Stimulated activated CD8-positive, alpha-beta memory T cell treated with anti-CD3 and anti-CD28 coated beads, Interleukin-7, amount 100 ng/mL, for 24 hours (primary cell): ENCODE data around the gene IFT20.
"Not testable (repeated sequence)": the region's sequence is repeated elsewhere in the genome, so short reads cannot be mapped to it uniquely, and the experiment has no call there.

Source experiments
- DNase-seq: peaks from one replicate; pipeline ENCODE4 v3.0.0-alpha.2; 2020; ENCODE audit warnings: low read depth

IFT20 gene

DNA sequence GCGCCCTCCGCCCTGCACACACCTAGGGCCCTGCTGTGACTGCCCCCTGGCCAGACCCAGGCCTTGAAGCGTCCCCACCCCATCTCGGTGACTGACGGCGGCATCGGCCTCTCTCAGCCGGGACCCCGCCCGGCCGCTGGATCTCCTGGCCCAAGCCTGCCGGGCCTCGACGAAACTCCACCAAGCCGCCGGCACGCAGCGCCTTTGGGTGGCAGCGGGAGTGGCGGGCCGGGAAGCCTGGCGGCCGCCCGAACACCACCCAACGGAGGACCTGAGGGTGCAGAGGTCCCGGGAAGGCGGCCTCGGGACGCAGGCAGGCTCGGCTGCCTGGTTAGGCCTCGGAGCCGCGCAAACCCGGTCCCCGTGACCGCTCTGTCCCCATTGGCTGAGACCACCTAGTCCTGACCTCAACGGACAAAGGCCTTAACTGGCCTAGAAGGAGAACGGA is 28.3 kb downstream of the IFT20 start:
- DNase-seq, result no peak

DNA sequence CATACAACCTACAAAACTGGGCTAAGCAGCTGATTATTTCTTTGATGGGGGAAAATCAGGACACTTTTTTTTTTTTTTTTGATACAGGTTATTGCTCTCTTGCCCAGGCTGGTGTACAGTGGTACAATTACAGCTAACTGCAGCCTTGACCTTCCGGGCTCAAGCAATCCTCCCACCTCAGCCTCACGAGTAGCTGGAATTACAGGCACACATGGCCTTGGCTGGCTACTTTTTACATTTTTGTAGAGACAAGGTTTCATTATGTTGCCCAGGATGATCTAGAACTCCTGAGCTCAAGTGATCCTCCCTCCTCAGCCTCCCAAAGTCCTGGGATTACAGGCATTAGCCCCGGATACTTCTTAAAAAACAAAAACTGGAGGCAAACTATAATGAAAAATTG is 36.8 kb downstream of the IFT20 start:
- no peak for DNase-seq

DNA sequence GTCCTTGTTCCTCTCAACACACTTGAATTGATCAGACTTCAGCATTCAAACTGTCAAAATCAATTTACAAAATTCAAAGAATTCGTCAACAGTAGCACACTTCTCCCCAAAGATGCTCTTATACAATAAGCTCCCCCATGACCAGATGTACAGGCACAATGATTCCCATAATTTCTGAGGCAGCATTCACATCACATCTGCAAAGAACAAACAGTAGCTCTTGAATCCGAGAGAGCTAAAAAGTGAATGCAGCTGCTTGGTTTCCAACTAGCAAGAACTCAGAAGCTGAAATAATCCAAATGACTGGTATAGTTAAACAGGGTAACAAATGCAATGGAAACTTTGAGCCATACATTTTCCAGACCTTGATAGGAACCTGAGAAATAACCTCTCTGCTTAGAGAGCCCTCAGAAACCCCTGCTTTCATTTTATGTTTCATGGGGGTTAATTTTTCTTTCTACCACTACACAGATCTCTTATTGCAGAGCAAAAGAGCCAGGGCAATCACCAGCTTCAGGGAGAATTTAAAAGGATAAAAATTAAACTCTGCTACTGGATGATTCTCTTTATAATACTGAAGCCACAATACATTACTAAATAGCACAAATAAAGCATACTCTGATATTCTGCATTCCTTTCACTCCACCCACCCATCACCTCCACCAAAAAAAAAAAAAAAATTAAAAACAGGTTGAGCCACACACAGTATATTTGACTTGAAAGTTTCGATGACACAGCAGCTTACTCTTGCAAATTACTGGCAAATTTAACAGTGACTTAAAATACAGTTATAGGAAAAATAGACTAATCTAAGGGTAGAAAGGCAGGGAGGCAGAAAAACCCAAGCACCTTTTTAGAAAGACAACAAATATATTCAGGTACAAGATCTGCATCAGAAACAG is 39.3 kb downstream of the IFT20 start:
- no peak for DNase-seq

DNA sequence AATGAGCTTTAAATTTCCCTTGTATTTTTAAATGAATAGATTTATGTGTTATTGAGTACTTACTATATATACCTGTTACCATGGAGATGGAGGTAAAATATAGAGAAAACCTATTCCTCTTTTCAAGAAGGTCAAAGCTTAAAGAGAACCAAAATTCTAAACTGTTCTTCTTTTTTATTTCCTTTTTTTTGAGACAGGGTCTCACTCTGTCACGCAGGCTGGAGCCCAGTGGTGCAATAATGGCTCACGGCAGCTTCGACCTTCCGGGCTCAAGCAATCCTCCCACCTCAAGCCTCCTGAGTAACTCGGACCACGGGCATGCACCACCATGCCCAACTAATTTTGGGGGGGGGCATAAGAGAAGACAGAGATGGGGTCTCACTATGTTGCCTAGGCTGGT is 41.3 kb downstream of the IFT20 start:
- no peak for DNase-seq

DNA sequence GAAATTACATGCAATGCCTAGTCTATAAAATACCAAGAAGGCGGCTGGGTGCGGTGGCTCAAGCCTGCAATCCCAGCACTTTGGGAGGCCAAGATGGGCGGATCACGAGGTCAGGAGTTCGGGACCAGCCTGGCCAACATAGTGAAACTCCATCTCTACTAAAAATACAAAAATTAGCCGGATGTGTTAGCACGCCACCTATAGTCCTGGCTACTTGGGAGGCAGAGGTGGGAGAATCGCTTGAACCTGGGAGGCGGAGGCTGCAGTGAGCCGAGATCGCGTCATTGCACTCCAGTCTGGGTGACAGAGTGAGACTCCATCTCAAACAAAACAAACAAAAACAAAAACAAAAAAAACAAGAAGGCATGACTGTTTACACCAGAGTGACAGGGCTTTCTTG is 42.4 kb downstream of the IFT20 start:
- not testable (repeated sequence) for DNase-seq

DNA sequence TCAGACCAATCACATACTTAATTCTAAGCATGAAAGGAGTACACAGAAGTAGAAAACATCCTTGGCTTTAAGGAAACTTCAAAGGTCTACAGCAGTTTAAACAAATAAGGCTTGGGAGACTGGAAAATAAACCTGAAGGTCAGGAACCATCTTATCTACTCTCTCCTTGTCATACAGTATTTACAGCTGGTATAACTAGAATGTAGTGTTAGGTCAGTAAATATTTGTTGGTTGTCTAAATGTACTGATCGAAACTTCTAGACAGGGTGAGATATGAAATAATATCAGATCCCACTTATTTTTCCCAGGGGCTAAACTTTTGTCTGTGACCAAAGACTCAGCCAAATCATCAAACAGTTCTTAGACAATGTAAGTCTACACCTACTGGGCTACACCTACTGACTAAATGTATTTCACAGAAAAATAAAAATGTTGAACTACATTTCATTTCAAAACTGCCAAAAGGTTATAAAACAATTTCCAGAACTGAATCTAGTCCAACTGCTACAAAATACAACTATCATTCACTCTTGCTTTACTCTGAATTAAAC is 43.4 kb downstream of the IFT20 start:
- no peak for DNase-seq

DNA sequence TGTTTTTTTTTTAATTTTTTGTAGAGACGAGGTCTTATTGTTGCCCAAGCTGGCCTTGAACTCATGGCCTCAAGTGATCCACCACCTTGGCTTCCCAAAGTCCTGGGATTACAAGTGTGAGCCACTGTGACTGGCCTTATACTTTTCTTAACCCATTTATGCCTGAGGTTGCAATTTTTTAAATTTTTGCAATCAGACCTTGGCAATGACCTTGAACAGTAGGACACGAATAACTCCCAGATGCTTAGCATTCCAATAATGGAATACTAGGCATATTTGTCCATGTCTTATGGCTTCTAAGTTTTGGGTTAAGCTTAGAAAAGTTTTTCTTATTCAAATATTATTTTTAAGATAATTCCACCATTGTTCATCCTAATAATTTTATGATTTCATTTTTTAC is 44.6 kb downstream of the IFT20 start:
- no peak for DNase-seq

DNA sequence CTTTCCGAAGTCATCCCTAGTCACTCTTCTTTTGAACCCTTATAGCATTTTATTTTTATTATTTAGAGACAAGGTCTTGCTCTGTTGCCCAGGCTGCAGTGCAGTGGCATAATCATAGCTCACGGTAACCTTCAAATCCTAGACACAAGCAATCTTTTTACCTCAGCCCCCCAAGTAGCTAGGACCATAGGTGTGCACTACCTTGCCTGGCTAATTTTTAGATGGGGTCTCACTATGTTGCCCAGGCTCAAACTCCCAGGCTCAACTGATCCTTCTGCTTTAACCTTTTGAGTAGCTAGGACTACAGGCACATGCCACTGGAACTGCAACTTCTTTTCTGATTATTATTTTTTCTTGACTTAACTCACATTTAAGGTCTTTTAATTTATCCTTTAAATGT is 49.3 kb downstream of the IFT20 start:
- DNase-seq, result no peak

DNA sequence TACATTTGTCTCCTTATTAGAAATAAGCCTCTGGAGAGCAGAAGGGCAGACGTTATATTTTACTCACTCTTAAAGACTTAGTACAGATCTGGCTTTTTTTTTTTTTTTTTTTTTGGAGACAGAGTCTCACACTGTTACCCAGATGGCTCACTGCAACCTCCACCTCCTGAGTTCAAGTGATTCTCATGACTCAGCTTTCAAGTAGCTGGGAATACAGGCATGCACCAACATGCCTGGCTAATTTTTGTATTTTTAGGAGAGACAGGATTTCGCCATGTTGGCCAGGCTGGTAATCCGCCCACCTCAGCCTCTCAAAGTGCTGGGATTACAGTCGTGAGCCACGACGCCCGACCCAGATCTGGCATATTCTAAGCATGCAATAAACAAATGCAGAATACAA is 52.7 kb downstream of the IFT20 start:
- no peak for DNase-seq

DNA sequence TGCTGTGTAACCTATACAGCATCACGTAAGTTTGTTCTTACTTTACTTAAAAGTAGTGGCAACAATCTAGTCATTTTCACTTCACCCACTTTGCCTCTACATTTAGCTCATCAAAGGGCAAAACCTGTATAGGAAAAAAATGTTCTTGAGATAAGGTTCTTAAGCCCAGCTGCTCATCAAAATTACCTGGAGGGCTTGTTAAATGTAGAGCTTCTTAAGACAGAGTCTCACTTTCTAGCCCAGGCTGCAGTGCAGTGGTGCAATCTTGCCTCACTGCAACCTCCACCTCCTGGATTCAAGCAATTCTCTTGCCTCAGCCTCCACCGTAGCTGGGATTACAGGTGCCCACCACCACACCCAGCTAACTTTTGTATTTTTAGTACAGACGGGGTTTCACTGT is 54.4 kb downstream of the IFT20 start:
- DNase-seq, result no peak

DNA sequence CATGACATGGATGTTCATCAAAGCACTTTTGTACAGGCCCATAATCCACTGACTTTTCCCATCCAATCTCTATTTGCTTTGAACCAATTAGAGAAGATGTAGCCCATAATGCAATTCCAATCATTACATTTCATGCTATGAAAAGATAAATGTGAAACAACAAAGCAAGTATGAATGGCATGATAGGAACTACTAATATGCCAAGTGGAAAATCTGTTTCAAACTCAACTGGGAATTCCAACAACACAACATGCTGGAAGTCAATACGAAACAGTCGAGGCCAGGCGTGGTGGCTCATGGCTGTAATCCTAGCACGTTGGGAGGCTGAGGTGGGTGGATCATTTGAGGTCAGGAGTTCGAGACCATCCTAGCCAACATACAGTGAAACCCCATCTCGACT is 55.9 kb downstream of the IFT20 start:
- DNase-seq, result no peak
